NAMALWA (cell line): ENCODE measurements around the gene SNAP29.
A peak's percentile ranks its signal among the peaks of the same experiment; 100 is the strongest.
"Not testable (repeated sequence)": the region's sequence is repeated elsewhere in the genome, so short reads cannot be mapped to it uniquely, and the experiment has no call there.

Experiments used
- DNase-seq: peaks from one replicate; pipeline ENCODE4 v3.0.0-alpha.2; 2015; ENCODE audit warnings: low spot score

Gene SNAP29

GRCh38 chr22:20867179-20868024 is 8.6 kb downstream of the SNAP29 start:
- no peak for DNase-seq

GRCh38 chr22:20868025-20868962 is 9.5 kb downstream of the SNAP29 start:
- no peak for DNase-seq

DNA sequence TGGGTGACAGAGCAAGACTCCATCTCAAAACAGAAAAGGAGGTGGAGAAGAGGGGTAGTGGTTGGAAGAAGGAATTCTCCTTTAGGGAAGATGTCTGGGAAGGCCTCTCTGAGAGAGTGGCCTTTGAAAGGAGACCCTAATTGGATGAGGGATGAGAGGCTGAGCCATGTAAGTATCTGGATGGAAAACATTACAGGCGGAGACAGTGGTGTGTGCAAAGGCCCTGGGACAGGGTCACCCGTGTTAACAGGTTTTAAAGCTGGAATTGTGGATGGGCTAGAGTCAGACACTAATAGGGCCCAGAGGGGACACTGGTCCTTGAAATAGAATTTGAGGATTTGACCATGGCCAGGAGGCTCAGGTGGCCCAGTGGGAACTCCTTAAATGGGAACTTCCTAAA is 10.4 kb downstream of the SNAP29 start:
- DNase-seq = no peak

GRCh38 chr22:20873214-20873613 is 14.4 kb downstream of the SNAP29 start:
- no peak for DNase-seq

DNA sequence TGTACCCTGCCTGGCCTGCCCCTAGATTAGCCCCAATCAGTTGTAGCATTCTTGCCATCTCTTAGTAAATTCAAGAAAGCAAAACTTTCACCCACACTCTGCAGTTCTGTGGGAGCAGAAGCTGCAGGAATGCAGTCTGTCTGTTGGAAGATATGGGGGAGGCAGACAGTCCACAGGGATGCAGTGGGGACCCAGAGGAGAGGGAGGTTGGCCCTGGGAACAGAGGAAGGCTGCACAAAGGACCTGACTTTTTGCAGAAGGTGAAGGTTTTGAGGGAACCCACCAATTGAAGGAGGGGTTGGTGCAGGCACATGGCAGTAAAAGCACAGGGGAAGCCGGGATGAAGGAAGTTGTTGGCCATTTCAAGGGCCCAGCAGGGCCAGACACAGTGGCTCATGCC is 16.5 kb downstream of the SNAP29 start:
- no peak for DNase-seq

DNA sequence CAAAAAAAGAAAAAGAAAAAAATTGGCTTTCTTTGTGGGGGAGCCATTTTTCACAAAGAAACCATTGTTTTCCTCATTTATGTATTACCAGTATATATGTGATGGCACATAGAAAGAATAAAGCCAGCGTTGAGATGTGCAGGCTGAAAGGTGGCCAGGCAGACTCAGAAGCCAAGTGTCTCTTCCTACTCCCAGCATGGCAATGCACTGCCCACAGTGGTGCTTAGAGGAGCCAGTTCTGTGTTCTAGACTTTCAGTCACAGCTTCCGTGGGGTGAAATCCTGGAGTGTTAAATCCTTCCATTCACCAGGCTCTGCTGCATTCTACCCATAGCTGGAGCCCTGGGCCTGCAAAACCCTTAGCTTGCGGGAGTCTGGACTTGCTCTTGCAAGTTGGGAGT is 18.9 kb downstream of the SNAP29 start:
- no peak for DNase-seq

DNA sequence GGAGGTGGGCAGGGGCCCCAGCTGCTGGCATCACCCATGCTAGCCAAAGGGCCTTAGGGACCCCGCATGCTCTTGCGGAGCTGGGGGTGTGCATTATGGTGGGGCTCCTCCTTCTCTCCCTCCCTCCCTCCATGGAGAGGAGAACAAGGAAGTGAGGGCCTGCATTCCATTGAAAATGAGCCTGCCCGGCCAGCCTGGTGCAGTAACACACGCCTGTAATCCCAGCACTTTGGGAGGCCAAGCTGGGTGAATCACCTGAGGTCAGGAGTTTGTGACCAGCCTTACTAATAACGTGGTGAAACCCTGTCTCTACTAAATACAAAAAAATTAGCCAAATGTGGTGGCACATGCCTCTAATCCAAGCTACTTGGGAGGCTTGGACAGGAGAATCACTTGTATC is 22.4 kb downstream of the SNAP29 start:
- no peak for DNase-seq

DNA sequence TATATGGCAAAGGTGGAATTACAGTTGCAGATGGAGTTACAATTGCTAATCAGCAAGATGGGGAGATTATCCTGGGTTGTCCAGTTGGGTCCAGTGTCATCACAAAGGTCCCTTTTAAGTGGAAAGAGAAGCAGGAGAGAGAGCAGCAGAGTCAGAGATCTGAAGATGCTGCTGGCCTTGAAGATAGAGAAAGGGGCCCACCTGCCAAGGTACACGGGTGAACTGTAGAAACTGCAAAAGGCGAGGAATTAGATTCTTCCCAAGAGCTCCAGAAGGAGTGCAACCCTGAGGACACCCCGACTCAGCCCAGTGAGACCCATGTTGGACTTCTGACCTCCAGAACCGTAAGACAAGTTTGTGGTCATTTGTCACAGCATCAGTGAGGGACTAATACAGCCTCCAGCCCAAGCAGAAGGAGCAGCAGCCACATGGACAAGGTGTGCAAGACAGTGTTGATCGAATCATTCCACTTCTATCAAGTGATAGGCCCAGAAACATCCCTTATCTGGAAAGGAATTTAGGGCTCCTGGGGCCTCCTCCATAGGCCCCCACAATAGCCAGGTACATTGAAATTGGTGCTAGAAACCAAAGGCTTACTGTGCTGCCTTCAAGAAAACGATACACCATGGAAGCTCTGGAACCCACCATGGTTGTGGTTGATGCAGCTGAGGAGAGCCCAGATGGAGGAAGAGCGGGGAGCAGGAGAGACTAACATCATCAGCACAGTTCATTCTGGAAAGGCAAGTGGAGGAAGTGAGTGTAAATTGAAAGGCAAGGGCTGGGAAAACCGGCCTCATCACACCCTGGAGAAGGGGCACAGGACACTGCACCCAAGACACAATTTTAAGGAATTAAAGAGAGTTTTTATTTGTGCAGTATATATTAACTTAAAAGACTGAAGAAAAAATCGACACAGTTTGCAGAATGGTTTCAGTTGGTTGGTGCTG is 23.3 kb downstream of the SNAP29 start:
- no peak for DNase-seq

GRCh38 chr22:20882855-20883254 is 24.0 kb downstream of the SNAP29 start:
- DNase-seq = no peak

DNA sequence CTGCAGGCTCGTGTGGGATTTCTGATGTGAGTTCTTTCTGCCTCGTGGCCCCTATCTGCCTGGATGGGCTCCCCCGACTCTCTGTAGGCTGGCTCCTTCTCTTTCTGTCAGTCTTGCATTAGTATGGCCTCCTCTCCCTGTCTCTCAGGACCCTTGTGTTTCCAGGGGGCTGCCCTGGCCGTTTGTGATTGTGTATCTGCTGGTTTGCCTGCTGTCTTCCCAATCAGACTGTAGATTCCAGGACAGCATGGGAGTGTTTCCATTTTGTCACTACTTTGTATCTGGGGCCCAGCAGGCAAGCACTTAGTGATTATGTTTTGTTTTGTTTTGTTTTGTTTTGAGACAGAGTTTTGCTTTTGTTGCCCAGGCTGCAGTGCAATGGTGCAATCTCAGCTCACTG is 25.6 kb downstream of the SNAP29 start:
- DNase-seq = no peak

DNA sequence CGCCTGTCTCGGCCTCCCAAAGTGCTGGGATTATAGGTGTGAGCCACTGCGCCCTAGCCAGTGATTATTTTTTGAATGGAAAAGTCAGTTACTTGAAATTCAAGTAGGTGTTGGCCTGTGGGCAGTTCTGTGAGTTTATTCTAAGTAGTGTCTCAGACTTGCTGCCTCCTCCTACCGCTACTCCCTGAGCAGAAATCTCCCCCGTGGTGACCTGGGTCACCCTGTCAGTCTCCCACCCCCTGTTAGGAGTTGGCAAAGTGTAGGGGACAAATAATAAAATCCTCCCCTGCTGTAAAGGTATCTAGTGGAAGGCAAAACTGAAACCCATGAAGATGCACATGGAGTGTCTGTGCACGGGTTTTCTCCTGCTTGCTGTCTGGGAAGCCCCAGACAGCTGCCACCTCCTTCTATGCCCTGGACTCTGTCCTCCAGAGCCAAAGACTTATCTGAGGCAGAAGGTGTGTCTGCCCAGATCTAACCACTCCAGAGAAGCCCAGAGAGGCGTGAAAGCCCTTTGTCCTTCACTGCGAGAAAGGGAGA is 26.3 kb downstream of the SNAP29 start:
- DNase-seq = no peak

- peak; percentile 60 for DNase-seq
Measured at GRCh38 chr22:20885557-20886323, 26.9 kb downstream of the SNAP29 start.

- DNase-seq = no peak
Measured at GRCh38 chr22:20887375-20887774, 28.6 kb downstream of the SNAP29 start.

- no peak for DNase-seq
Measured at GRCh38 chr22:20889025-20889704, 30.4 kb downstream of the SNAP29 start.

DNA sequence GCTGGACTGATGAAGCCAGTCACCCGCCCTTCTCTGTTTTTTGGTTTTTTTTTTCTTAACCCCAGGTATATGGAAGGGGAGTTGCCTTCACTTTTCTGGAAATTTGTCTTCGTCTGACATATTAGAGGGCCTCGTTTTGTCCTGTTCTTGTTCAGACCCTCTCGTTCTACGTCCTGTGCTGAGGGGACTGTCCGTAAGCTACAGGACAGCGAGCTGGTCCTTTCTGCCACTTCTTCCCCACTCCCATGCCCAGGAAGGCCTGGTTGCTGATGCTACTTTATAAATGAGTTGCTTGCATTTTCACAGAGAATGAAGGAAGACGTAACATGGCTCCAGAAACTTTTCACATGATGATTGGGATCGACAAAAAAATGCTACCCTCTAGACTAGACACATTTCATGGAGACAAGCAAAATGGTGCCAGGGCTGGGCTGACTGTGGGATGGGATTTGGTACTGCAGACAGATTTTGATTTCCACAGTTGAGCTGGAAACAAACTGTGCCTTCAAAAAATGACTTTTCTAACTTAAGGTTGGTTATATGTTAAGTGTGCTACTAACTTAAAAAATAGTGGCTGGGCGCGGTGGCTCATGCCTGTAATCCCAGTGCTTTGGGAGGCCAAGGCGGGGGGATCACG is 31.2 kb downstream of the SNAP29 start:
- DNase-seq = no peak

GRCh38 chr22:20890975-20891374 is 32.2 kb downstream of the SNAP29 start:
- no peak for DNase-seq

- not testable (repeated sequence) for DNase-seq
Measured at GRCh38 chr22:20897737-20898136, 38.9 kb downstream of the SNAP29 start.

- DNase-seq = no peak
Measured at GRCh38 chr22:20899827-20900423, 41.1 kb downstream of the SNAP29 start.
